T-helper 22 cell (primary cell): Measurements from ENCODE around the gene TMEM239.

Experiments used
- DNase-seq: peaks from one replicate; pipeline ENCODE4 v3.0.0-alpha.2; 2020; ENCODE audit warnings: low read depth

TMEM239 gene

GRCh38 chr20:2851086-2851485 lies 34.9 kb downstream of the TMEM239 start:
- DNase-seq = no peak

- no peak for DNase-seq
Observed at GRCh38 chr20:2858591-2858990, 42.4 kb downstream of the TMEM239 start.

GRCh38 chr20:2859330-2860121 lies 43.4 kb downstream of the TMEM239 start:
- no peak for DNase-seq

- DNase-seq = no peak
Observed at GRCh38 chr20:2864626-2865025, 48.5 kb downstream of the TMEM239 start.

- no peak for DNase-seq
Observed at GRCh38 chr20:2865101-2865500, 48.9 kb downstream of the TMEM239 start.

GRCh38 chr20:2865630-2866029 lies 49.5 kb downstream of the TMEM239 start:
- DNase-seq = no peak

GRCh38 chr20:2866236-2866635 lies 50.1 kb downstream of the TMEM239 start:
- no peak for DNase-seq

GRCh38 chr20:2867081-2867864 lies 51.1 kb downstream of the TMEM239 start:
- DNase-seq = no peak
